Activated CD4-positive, alpha-beta T cell treated with anti-CD3 and anti-CD28 coated beads, Interleukin-2, Interleukin-6, amounts not matched to agents 100 ng/mL and 50 ng/mL, durations not matched to agents 16 hours and 8 hours (primary cell): ENCODE results near the gene MAPKBP1.

Experiments
- DNase-seq: peaks from one replicate; pipeline ENCODE4 v3.0.0-alpha.2; 2020

The MAPKBP1 gene

GRCh38 chr15:41806291-41807181 is 32.3 kb downstream of the MAPKBP1 start:
- no peak for DNase-seq

GRCh38 chr15:41809121-41809520 is 34.8 kb downstream of the MAPKBP1 start:
- no peak for DNase-seq

GRCh38 chr15:41809526-41810220 is 35.4 kb downstream of the MAPKBP1 start:
- DNase-seq = no peak

GRCh38 chr15:41810651-41811431 is 36.6 kb downstream of the MAPKBP1 start:
- DNase-seq = no peak

GRCh38 chr15:41811432-41812195 is 37.3 kb downstream of the MAPKBP1 start:
- peak; percentile 81 for DNase-seq

GRCh38 chr15:41812820-41813375 is 38.6 kb downstream of the MAPKBP1 start:
- DNase-seq = no peak

GRCh38 chr15:41813426-41813825 is 39.1 kb downstream of the MAPKBP1 start:
- DNase-seq = no peak

- no peak for DNase-seq
Measured at GRCh38 chr15:41814534-41814933, 40.2 kb downstream of the MAPKBP1 start.

GRCh38 chr15:41816788-41817187 is 42.5 kb downstream of the MAPKBP1 start:
- no peak for DNase-seq

- no peak for DNase-seq
Measured at GRCh38 chr15:41817327-41817726, 43.0 kb downstream of the MAPKBP1 start.

GRCh38 chr15:41817781-41818180 is 43.5 kb downstream of the MAPKBP1 start:
- DNase-seq = no peak

GRCh38 chr15:41819455-41820050 is 45.3 kb downstream of the MAPKBP1 start:
- no peak for DNase-seq

- DNase-seq = no peak
Measured at GRCh38 chr15:41820791-41821423, 46.6 kb downstream of the MAPKBP1 start.

- DNase-seq = no peak
Measured at GRCh38 chr15:41821831-41822230, 47.5 kb downstream of the MAPKBP1 start.

GRCh38 chr15:41822471-41822870 is 48.2 kb downstream of the MAPKBP1 start:
- no peak for DNase-seq

GRCh38 chr15:41822957-41823356 is 48.7 kb downstream of the MAPKBP1 start:
- no peak for DNase-seq

GRCh38 chr15:41823502-41823901 is 49.2 kb downstream of the MAPKBP1 start:
- DNase-seq = no peak

- DNase-seq = no peak
Measured at GRCh38 chr15:41824062-41824745, 49.9 kb downstream of the MAPKBP1 start.

GRCh38 chr15:41825145-41825544 is 50.9 kb downstream of the MAPKBP1 start:
- no peak for DNase-seq
